GM19397 (cell line): ENCODE results near the gene HOXB3.

ENCODE experiments used
- ATAC-seq: cut with Tn5 transposase; IDR thresholded peaks from one replicate; pipeline ENCODE4 v1.9.1; 2021; ENCODE audit warnings: mild to moderate bottlenecking, moderate library complexity; ENCODE audit not compliant: unreplicated experiment

The HOXB3 gene

DNA sequence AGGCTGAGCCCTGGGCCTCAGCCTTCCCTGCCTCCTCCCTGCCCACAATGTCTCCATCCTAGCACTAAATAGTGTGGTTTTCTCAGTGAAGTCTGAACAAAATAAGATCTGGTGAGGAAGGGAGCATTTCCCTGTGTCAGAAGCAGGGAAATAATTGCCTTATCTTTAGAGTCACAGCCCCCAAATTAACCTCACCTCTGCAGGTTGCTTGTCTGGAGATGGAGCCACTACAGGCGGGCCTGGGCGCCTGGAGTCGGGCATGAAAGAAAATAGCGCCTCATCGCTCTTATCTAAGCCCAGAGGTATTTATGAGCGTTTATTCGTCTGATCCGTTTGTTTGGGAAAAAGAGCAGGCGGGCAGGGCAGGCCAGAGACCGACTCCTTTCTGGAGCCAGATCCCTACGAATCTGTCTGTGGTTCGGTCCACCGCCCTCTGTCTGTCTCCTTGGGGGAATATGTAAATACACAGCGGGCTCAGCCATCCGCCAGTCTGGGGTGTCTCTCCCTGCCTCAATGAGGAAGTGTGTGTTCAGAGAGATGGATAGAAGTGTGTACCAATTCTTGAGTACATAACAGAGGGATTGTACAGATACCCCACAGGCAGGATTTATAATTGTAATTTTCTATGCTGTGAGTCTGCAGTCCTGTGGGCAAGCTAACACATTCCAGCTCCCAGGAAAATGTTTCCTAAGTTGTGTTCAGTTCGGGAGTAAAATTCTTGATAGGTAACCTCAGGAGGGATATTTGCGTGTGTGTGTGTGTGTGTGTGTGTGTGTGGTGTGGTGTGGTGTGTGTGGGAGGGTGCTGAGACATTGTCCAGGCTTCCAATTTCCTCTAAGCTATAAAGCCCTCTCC, 10.4 kb upstream of the HOXB3 start:
- no peak for ATAC-seq

DNA sequence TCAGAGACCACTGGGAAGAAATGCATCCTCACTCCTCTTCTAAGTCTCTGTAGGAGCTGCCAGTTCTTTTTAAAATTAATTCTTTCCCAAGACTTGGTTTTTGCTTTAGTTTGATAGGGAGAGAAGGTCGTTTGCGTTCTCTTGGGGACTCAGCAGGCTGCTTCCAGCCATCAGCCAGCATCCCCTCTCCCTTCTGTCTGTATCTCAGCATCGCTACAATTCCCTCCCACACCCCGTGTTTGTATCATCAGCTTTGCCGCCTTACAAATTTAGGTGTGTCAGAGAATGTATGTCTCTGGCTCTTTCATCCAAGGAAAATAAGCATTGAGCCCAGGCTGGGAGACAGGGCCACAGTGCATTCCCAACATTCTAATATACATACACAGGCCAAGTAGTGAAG, 9.3 kb upstream of the HOXB3 start:
- no peak for ATAC-seq

DNA sequence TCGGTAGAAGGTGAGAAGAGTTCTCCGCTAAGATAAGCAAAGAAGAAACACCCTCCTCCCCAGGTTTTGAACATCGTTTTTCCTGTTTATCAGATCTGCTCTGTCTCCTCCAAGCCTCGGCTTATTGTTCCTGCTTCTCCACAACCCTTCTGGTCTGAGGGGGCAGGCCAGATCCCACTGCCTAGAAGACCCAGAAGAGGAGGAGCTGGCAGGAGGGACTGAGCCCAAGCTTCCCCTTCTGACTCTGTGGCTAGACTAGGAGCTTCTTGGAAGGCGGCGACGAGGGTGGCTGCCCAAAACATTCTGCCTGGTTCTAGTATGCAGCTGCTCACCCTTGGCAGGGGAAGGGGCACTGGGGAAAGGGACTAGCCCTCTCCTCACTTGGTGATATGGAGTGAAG, 8.7 kb upstream of the HOXB3 start:
- ATAC-seq, result no peak

DNA sequence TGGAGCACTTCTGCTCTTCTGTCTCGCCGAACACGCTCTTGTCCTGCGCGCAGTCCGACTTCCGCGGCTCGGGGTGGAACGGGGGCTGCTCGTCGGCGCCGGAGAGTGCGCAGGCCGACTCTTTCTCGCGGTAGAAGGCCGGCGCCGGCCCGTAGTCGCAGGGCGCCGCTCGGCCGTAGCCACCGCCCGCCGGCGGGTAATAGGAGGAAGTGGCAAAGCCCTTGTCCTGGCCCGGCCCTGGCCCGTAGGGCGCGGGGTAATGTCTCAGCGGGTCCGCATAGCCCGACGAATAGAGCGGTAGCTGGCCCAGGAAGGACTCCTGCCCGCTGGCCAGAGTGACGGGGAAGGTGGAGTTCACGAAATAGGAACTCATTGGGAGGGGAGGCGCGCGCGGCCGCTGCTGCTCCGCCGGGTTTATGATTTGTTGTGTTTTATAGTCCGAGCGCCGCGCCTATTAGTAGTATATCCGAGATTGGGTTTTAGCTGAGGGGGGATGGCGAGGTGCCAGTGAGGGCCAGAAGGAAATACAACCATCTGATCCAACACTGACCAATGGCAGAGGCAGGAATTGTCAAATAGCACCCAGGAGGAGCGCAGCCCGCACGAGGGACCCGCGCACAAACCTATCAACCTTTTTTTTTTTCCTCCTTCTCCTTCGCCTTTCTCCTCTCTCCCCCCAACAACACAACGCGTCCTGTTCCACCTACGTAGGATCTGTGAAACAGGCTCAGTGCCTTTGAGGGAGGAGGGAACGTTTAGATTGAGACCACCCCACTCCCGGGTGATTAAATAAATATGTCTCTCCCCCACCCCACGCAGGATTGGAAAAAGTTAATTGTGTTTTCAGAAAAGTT, 8.0 kb upstream of the HOXB3 start:
- peak; percentile 35 for ATAC-seq

DNA sequence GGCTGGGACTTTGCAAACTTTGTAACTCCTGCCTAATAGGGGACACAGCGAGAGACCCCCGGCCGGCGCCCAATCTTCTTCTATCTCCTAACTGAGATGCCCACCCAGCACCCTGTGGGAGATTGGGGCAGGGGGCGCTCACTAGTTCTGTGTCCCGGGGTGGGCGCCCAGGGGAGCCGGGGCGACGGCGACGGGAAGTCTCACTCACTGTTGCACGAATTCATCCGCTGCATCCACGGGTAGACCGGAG, 7.4 kb upstream of the HOXB3 start:
- no peak for ATAC-seq

- no peak for ATAC-seq
Observed at GRCh38 chr17:48596735-48597527, 6.9 kb upstream of the HOXB3 start.

DNA sequence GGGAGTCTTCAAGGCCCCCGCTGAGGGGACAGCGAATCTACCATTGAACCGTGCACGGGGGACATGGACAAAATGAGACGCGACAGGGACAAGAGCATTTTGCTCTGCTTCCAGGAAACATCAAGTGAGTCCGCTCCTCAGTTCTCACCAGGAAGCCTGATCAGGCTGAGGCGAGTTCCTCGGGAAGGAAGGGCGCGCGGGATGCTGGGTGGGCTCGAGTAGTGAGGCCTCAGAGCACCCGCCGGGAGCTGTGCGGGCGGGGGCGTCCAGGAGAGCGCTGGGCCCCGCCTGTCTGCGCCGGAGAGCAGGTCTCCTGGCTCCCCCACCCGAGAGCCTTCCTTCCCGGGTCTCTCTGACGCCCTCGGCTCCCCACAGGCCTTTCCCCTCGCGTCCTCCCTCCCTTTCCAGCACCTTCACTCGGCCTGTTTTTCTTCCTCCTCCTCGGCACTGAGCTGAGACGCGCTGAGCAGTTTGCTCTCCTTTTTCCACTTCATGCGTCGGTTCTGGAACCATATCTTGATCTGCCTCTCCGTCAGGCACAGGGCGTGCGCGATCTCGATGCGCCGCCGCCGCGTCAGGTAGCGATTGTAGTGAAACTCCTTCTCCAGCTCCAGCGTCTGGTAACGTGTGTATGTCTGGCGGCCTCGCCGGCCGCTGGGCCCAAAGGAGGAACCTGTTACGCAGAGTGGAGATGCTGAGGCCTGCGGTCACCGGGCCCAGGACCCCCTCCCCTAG, 6.1 kb upstream of the HOXB3 start:
- ATAC-seq, result no peak

DNA sequence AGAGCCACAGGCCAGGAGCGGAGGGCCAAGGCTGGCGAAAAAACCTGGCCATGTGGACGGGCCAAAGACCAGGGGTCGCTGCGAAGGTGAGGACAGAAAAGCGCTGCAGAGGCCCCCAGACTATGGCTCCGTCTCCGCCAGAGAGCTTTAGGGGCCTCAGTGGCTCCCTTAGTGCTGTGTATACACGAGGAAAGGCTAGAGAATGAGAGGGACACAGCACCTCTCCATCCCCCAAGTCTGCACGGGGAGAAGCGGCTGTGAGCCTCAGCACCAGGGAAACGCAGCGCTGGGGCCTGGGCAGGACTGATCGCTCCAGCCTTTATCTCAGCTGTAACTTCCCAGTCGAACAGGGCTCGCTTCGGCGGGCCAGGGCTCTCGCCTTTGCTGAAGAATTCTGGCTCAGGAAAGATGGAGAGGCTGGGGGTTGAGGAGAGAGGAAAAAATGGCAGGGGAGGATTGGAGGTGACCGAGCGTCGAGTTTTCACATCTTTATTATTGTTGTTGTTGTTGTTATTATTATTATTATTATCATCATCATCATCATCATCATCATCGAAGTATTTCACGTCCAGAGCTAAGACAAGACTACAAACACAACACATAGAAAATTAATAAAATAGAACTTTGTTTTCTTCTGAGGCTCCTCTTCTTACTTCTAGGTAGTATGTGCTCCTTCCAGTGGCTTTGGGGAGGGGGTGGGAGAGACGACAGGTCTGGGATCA, 5.4 kb upstream of the HOXB3 start:
- ATAC-seq, result no peak

GRCh38 chr17:48594538-48595277, 4.7 kb upstream of the HOXB3 start:
- no peak for ATAC-seq

DNA sequence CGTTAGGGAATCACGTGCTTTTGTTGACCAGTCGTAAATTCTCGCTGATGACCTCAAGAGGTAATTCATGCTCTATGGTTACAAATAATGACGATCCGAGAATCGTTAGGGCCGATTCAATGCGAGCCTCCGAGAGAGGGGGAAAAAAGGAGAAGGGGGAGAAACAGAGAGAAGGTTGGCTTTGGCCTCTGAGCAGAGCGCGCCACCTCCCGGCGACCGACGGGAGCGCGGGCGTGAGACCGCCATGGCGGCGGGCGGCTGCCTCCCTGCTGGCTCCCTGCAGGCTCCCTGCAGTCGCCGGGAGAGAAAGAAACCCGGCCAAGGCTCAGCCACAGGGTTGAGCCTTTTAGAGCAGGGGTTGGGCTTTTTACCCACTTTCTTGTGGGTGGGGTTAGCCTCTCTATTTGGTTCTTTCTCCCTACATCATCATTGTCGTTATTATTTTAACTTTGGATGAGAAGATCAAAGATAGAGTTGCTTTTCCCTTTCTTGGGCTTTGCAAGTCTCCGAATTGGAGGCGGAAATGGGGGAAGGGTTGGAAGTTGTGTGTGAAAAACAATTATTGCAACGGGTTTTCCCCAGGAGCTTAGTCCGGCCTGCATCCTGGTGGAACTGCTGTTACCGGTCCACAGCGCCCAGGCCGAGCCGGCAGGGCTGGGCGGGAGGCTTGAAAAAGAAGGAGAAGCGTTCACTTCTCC, 3.9 kb upstream of the HOXB3 start:
- no peak for ATAC-seq

DNA sequence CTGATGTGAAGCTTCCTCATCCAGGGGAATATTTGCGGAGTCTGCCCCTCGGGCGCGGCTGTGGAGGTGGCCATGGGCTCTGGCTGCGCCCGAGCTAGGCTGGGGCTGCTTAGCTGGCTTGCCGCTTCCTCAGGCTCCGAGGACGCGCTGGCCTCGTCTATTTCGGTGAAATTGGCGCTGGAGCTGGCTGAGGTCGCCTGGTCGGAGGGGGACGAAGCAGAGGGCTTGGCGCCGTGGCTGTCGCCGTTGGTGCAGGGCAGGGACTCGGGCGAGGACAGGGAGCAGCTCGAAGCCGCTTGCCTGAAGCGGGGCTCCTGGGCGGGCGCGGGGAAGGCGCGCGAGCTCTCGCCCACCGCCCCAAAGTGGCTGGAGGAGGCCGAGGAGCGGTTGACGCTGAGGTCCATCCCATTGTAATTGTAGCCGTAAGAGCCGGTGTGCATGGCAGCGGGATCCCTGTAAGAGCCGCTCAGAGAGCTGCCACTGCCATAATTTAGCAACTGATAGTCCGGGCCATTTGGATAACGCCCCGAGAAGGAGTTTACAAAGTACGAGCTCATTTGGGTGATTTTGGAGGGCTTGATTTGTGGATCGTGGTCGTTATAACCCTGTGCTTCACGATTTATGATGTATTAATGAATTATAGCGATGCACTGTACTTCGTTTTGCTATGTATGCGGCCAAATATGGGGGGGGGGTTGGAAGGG, 3.2 kb upstream of the HOXB3 start, which contains the start of gene HOXB5:
Gene HOXB5, minus strand, starts transcription at position 654 of the 704 bp plus-strand sequence. Its CDS starts 97 bp downstream, at position 557.
- no peak for ATAC-seq

DNA sequence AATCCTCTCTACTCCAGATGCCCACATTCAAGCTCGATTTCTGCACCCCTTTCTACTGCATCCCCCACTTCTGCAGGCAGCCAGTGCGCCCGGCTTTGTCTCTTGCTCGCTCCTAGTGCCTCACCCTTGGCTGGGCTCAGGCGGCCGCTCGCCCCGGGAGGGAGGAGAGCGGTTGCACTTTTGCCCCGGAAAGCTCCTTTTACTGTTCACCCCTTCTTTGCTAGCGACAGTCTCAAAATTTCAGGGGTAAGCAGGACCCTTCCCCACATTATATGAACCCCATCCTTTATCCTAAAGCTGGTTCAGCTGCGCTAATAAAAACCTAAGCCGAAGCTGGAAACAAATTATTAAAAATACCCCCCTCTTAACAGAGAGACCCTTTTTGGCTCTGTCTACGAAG, 2.5 kb upstream of the HOXB3 start:
- no peak for ATAC-seq

DNA sequence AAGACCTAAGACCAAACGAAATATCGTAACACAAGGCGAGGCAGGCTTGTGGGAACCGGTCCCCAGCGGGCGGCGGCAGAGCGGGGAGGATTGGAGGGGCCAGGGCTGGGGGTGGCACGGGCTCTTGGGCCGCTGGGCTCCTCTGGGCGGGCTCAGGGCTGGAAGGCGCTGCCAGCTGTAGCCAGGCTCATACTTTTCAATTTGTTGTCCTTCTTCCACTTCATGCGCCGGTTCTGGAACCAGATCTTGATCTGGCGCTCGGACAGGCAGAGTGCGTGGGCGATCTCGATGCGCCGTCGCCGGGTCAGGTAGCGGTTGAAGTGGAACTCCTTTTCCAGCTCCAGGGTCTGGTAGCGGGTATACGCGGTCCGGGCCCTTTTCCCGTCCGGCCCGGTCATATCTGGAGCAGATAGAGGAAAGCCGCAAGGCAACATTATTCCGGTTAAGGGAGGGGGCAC, 2.0 kb upstream of the HOXB3 start:
- no peak for ATAC-seq

GRCh38 chr17:48591255-48592056, 1.4 kb upstream of the HOXB3 start:
- ATAC-seq, result no peak

- ATAC-seq, result no peak
Observed at GRCh38 chr17:48590607-48591161, 643 bp upstream of the HOXB3 start.

- no peak for ATAC-seq
Observed at GRCh38 chr17:48589060-48589830, 796 bp downstream of the HOXB3 start.
